ENCODE data around the gene DDOST.

DNA sequence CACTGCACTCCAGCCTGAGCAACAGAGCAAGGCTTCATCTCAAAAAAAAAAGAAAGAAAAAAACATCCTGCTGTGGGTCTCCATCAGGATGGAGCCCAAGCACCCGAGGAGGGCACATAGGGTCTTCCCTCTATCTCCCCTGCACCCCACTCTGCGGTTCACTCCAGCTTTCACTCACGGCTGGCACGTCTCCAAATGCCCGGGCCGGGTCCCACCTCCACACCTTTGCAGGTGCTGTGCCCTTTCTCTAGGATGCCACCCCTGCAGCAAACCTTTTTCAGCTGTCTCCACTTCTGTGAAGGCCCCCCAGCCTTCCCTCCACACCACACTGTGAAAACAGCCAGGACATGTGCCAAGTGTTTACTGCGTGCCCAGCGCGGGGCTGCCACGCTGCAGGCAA is 22.4 kb upstream of the DDOST start:
- TF ChIP-seq, protein P1, sequence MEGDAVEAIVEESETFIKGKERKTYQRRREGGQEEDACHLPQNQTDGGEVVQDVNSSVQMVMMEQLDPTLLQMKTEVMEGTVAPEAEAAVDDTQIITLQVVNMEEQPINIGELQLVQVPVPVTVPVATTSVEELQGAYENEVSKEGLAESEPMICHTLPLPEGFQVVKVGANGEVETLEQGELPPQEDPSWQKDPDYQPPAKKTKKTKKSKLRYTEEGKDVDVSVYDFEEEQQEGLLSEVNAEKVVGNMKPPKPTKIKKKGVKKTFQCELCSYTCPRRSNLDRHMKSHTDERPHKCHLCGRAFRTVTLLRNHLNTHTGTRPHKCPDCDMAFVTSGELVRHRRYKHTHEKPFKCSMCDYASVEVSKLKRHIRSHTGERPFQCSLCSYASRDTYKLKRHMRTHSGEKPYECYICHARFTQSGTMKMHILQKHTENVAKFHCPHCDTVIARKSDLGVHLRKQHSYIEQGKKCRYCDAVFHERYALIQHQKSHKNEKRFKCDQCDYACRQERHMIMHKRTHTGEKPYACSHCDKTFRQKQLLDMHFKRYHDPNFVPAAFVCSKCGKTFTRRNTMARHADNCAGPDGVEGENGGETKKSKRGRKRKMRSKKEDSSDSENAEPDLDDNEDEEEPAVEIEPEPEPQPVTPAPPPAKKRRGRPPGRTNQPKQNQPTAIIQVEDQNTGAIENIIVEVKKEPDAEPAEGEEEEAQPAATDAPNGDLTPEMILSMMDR (IDR thresholded peaks at IDR 0.05): no peak
- no peak for TF ChIP-seq ZFX (IDR thresholded peaks at IDR 0.05; ENCODE audit: borderline replicate concordance)

All from 22Rv1 (cell line).